Neural progenitor cell (in vitro differentiated cells): ENCODE data around the gene CDKN2B. TPM values are rescaled to one million over a fixed set of nuclear protein-coding genes. Genes with fewer than 3 reads are reported as not detected.

ENCODE experiments used
- DNase-seq: peaks from one replicate; pipeline ENCODE4 v3.0.0-alpha.2; 2016; ENCODE audit warnings: low spot score
- H2AFZ ChIP-seq: fragments of 200-600 bp; sonication (generic); replicated peaks from 2 replicates; pipeline ENCODE4 v1.6.1; 2016; ENCODE audit warnings: antibody characterized with exemption
- H3F3A ChIP-seq: fragments of 200-600 bp; sonication (generic); 2 replicates; pipeline ENCODE4 v1.6.1; 2016; ENCODE audit warnings: antibody characterized with exemption, low read depth
- H3K27ac ChIP-seq: fragments of 200-600 bp; sonication (generic); 2 replicates; pipeline ENCODE4 v1.5.1; 2016; ENCODE audit warnings: mild to moderate bottlenecking
- H3K27me3 ChIP-seq: fragments of 200-600 bp; sonication (generic); 2 replicates; pipeline ENCODE4 v1.6.1; 2016; ENCODE audit warnings: mild to moderate bottlenecking, moderate library complexity
- H3K36me3 ChIP-seq: fragments of 200-600 bp; sonication (generic); 2 replicates; pipeline ENCODE4 v1.5.1; 2016
- H3K4me1 ChIP-seq: fragments of 200-600 bp; sonication (generic); 2 replicates; pipeline ENCODE4 v1.6.1; 2016; ENCODE audit warnings: mixed run types
- H3K4me2 ChIP-seq: fragments of 200-600 bp; sonication (generic); 2 replicates; pipeline ENCODE4 v1.6.1; 2016
- H3K4me3 ChIP-seq: fragments of 200-600 bp; sonication (generic); 2 replicates; pipeline ENCODE4 v1.5.1; 2016
- H3K79me2 ChIP-seq: fragments of 200-600 bp; sonication (generic); 2 replicates; pipeline ENCODE4 v1.6.1; 2016; ENCODE audit warnings: low read depth
- H3K9ac ChIP-seq: fragments of 200-600 bp; sonication (generic); 2 replicates; pipeline ENCODE4 v1.6.1; 2016
- H3K9me3 ChIP-seq: fragments of 200-600 bp; sonication (generic); 2 replicates; pipeline ENCODE4 v1.5.1; 2016; ENCODE audit warnings: low read depth
- H4K20me1 ChIP-seq: fragments of 200-600 bp; sonication (generic); 2 replicates; pipeline ENCODE4 v1.6.1; 2016; ENCODE audit warnings: low read depth
- H3K27ac Mint-ChIP-seq: 3 replicates; pipeline ENCODE4 v1.8.0; 2021; ENCODE audit warnings: mixed read lengths
- H3K27me3 Mint-ChIP-seq: 2 replicates; pipeline ENCODE4 v1.8.0; 2022; ENCODE audit warnings: low read depth, mild to moderate bottlenecking, inconsistent platforms, moderate library complexity, mixed read lengths; ENCODE audit not compliant: insufficient read depth
- H3K36me3 Mint-ChIP-seq: 3 replicates; pipeline ENCODE4 v1.8.0; 2021; ENCODE audit warnings: mixed read lengths
- H3K4me1 Mint-ChIP-seq: 3 replicates; pipeline ENCODE4 v1.8.0; 2021; ENCODE audit warnings: mixed read lengths
- H3K4me3 Mint-ChIP-seq: 3 replicates; pipeline ENCODE4 v1.8.0; 2021; ENCODE audit warnings: mild to moderate bottlenecking, moderate library complexity, mixed read lengths
- H3K9me3 Mint-ChIP-seq: 3 replicates; pipeline ENCODE4 v1.8.0; 2020; ENCODE audit warnings: mixed read lengths
- EZH2 ChIP-seq: fragments of 200-600 bp; sonication (generic); IDR thresholded peaks from 2 replicates; pipeline ENCODE4 v1.6.1; 2017; ENCODE audit warnings: antibody characterized with exemption, mild to moderate bottlenecking, moderate library complexity
- EZH2phosphoT487 ChIP-seq: fragments of 200-600 bp; sonication (generic); IDR thresholded peaks from 2 replicates; pipeline ENCODE4 v1.6.1; 2017; ENCODE audit warnings: antibody characterized with exemption
- total RNA-seq: library from RNA; depleted of rRNA; stranded (reverse); fragments of >200 nt; gene quantifications from 2 replicates; pipeline ENCODE4 v1.2.3, GENCODE V29; 2015; ENCODE audit warnings: low replicate concordance
- TF ChIP-seq, protein P1 (sequence below): fragments of 200-600 bp; sonication (generic); IDR thresholded peaks from 2 replicates; pipeline ENCODE4 v1.5.1; 2017; ENCODE audit warnings: antibody characterized with exemption, mild to moderate bottlenecking

CDKN2B gene
- total RNA-seq, 1 donor from 2014 or later = 0.07 TPM

DNA sequence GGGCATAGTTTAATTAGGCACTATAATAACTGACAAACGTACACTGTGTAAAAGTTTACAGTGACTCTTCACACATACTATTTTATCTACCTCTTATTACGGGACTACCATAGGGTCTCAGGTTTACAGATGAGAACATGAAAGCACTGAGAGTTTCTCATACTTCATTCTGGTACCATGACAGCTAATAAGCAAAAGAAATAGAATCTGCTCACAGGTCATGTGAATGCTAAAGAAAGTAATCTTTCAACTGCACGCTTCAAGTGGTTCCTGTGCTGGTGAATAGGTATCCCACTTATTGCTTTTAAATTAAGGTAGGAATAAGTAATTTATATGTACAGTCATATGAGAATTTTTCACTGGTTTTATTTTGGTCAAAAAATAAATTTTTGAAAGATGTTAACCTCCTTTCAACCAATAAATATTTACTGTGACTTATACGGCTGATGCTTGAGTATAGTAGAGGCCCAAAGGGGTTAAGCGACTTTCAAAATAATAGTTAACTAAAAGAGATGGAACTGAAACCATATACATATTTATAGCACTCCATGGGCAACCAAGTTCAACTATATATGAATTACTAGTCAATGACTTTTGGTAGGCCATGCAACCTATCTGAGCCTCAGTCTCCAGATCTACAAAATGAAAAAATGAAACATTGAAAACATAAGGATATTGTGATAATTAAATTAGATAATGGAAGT is 23.0 kb downstream of the CDKN2B start:
- no peaks in the 10 kb centered on the region for H3K36me3 Mint-ChIP-seq
- H3K9me3 Mint-ChIP-seq = peaks cover 3% of the 10 kb centered on the region
- H3K4me3 Mint-ChIP-seq = no peak overlapping the region
- H3K36me3 ChIP-seq = no peaks in the 10 kb centered on the region
- no peak overlapping the region for H3K9ac ChIP-seq
- H3K27me3 Mint-ChIP-seq = peaks cover 61% of the 10 kb centered on the region
- no peak overlapping the region for H2AFZ ChIP-seq
- H3K4me3 ChIP-seq = no peak overlapping the region
- no peaks in the 10 kb centered on the region for H3K79me2 ChIP-seq
- H3K4me1 ChIP-seq = no peaks in the 10 kb centered on the region
- TF ChIP-seq EZH2phosphoT487 (no peak), EZH2 (peak; percentile 4)
- H3K4me2 ChIP-seq = no peak overlapping the region
- no peak for DNase-seq
- H3F3A ChIP-seq = peaks cover 11% of the 10 kb centered on the region
- H3K27me3 ChIP-seq = peaks cover 100% of the 10 kb centered on the region
- H3K27ac ChIP-seq = no peak overlapping the region
- no peaks in the 10 kb centered on the region for H3K9me3 ChIP-seq
- peaks cover 34% of the 10 kb centered on the region for H4K20me1 ChIP-seq
- H3K4me1 Mint-ChIP-seq = peaks cover 4% of the 10 kb centered on the region
- H3K27ac Mint-ChIP-seq = no peak overlapping the region

DNA sequence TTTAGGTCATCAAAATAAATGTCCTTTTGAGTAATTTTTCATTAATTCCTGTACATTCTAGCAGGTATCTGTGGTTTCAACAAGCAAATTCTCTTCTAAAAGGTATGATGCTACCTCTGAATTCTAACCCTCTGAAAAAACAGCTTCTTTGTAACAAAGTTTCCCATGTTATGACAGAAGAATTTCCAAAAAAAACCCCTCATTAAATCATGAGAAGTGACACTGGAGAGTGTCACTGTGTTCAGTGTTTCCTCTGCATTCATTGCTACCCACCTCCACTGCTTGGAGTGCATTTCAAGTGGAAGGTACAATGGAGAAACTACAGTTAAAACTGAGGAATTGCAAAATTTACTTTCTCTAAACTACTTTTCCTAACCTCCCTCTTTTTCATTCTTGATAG is 25.0 kb downstream of the CDKN2B start:
- H3K27ac ChIP-seq = no peak overlapping the region
- H3K9me3 Mint-ChIP-seq = no peaks in the 10 kb centered on the region
- TF ChIP-seq, protein P1, sequence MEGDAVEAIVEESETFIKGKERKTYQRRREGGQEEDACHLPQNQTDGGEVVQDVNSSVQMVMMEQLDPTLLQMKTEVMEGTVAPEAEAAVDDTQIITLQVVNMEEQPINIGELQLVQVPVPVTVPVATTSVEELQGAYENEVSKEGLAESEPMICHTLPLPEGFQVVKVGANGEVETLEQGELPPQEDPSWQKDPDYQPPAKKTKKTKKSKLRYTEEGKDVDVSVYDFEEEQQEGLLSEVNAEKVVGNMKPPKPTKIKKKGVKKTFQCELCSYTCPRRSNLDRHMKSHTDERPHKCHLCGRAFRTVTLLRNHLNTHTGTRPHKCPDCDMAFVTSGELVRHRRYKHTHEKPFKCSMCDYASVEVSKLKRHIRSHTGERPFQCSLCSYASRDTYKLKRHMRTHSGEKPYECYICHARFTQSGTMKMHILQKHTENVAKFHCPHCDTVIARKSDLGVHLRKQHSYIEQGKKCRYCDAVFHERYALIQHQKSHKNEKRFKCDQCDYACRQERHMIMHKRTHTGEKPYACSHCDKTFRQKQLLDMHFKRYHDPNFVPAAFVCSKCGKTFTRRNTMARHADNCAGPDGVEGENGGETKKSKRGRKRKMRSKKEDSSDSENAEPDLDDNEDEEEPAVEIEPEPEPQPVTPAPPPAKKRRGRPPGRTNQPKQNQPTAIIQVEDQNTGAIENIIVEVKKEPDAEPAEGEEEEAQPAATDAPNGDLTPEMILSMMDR = no peak
- TF ChIP-seq EZH2phosphoT487 = no peak
- peak; percentile 50 for TF ChIP-seq EZH2
- peaks cover 99% of the 10 kb centered on the region for H3K27me3 ChIP-seq
- H3K4me1 ChIP-seq = no peaks in the 10 kb centered on the region
- no peak overlapping the region for H2AFZ ChIP-seq
- H3K4me3 ChIP-seq = no peak overlapping the region
- H3K9ac ChIP-seq = no peak overlapping the region
- H3K79me2 ChIP-seq = no peaks in the 10 kb centered on the region
- no peak overlapping the region for H3K4me2 ChIP-seq
- no peak overlapping the region for H3K4me3 Mint-ChIP-seq
- H3K4me1 Mint-ChIP-seq = peaks cover 4% of the 10 kb centered on the region
- DNase-seq = no peak
- H3K9me3 ChIP-seq = no peaks in the 10 kb centered on the region
- H3K27ac Mint-ChIP-seq = no peak overlapping the region
- H4K20me1 ChIP-seq = peaks cover 17% of the 10 kb centered on the region
- H3K36me3 ChIP-seq = no peaks in the 10 kb centered on the region
- peaks cover 8% of the 10 kb centered on the region for H3F3A ChIP-seq
- no peaks in the 10 kb centered on the region for H3K36me3 Mint-ChIP-seq
- H3K27me3 Mint-ChIP-seq = peaks cover 54% of the 10 kb centered on the region

DNA sequence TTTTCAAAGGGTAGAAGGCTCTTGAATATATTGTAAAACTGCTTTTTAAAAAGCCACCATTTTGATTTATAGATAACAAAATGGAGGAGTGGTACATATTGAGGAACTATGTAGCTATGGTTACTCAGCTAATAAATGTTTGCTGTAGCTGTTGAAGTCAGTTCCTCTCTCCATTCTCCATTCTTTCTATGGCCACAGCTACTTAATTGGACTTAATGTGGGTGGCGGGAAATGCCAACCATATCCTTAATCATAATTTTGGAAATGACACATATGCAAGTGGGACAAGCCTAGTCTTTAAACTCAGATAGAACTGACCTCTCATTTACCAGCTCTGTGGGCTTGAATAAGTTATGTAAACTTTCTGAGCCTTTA is 25.6 kb downstream of the CDKN2B start:
- no peaks in the 10 kb centered on the region for H3K79me2 ChIP-seq
- H3K9ac ChIP-seq = no peak overlapping the region
- H3K9me3 ChIP-seq = no peaks in the 10 kb centered on the region
- Mint-ChIP-seq H3K4me1 (peaks cover 4% of the 10 kb centered on the region), H3K36me3 (no peaks in the 10 kb centered on the region), H3K9me3 (no peaks in the 10 kb centered on the region), H3K4me3 (no peak overlapping the region), H3K27me3 (peaks cover 54% of the 10 kb centered on the region), H3K27ac (no peak overlapping the region)
- H3K4me3 ChIP-seq = no peak overlapping the region
- no peaks in the 10 kb centered on the region for H3K36me3 ChIP-seq
- H3K4me1 ChIP-seq = no peaks in the 10 kb centered on the region
- H2AFZ ChIP-seq = no peak overlapping the region
- H3F3A ChIP-seq = peaks cover 4% of the 10 kb centered on the region
- H3K4me2 ChIP-seq = no peak overlapping the region
- no peak overlapping the region for H3K27ac ChIP-seq
- TF ChIP-seq, protein P1 = no peak
- peak; percentile 40 for TF ChIP-seq EZH2
- peaks cover 99% of the 10 kb centered on the region for H3K27me3 ChIP-seq
- no peak for DNase-seq
- H4K20me1 ChIP-seq = peaks cover 17% of the 10 kb centered on the region

DNA sequence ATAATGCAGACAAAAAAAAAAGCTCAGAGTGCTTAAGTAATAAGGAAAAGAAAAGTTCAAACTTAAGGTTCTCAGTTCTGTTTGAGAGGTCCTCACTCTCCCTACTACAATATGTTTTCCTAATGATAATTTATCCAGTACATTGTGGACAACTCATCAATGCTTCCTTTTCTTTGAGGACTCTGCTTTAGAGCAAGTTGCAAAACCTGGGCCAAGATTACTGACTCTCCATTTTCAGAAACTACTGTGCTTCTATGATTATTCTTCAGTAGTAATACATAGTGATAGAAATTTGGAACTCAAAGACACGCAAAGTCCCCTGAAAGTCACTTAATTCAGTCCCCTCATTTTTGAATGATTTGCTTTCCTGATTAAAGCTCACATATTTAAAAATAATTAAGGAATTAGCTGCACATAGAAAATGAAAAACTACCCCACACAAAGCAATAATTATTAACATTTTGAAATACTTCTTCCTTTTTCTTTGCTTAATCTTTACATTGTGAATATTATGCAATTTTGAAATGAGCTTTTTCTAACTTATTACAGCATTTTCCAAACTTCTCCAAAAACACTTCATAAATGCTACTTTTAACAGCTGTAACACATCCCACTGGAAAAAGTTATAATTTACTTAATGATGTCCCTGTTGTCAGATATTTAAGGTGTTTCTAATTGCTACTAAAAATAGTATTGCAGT is 26.1 kb downstream of the CDKN2B start:
- Mint-ChIP-seq H3K4me1 (peaks cover 4% of the 10 kb centered on the region), H3K9me3 (no peaks in the 10 kb centered on the region), H3K36me3 (no peaks in the 10 kb centered on the region), H3K27me3 (peaks cover 53% of the 10 kb centered on the region), H3K4me3 (no peak overlapping the region), H3K27ac (no peak overlapping the region)
- no peak overlapping the region for H2AFZ ChIP-seq
- H4K20me1 ChIP-seq = peaks cover 13% of the 10 kb centered on the region
- H3K79me2 ChIP-seq = no peaks in the 10 kb centered on the region
- H3K9me3 ChIP-seq = no peaks in the 10 kb centered on the region
- no peak overlapping the region for H3K4me3 ChIP-seq
- H3K36me3 ChIP-seq = no peaks in the 10 kb centered on the region
- no peak overlapping the region for H3K4me2 ChIP-seq
- H3K27me3 ChIP-seq = peaks cover 99% of the 10 kb centered on the region
- no peaks in the 10 kb centered on the region for H3K4me1 ChIP-seq
- H3K9ac ChIP-seq = no peak overlapping the region
- DNase-seq = no peak
- no peaks in the 10 kb centered on the region for H3F3A ChIP-seq
- no peak overlapping the region for H3K27ac ChIP-seq
- TF ChIP-seq, protein P1 = no peak
- TF ChIP-seq EZH2phosphoT487 (no peak), EZH2 (no peak)
